GM12878 (cell line): Measurements from ENCODE around the gene CCR8. TPM values are rescaled to one million over a fixed set of nuclear protein-coding genes. Genes with fewer than 3 reads are reported as not detected.

Source experiments
- BCL11A ChIP-seq: IDR thresholded peaks from 2 replicates; pipeline ENCODE4 v1.6.1; 2011; ENCODE audit warnings: low read depth, low read length
- CBFB ChIP-seq: IDR thresholded peaks from 2 replicates; pipeline ENCODE4 v1.6.1; 2016; ENCODE audit warnings: antibody characterized with exemption, low read depth
- CBX5 ChIP-seq: sonication (generic); IDR thresholded peaks from 2 replicates; pipeline ENCODE4 v1.6.1; 2016; ENCODE audit warnings: low read depth, moderate library complexity, mild to moderate bottlenecking, inconsistent platforms
- CEBPZ ChIP-seq: fragments of 150-350 bp; IDR thresholded peaks from 2 replicates; pipeline ENCODE4 v1.6.1; 2016; ENCODE audit warnings: low read depth, low read length
- DPF2 ChIP-seq: fragments of 450-650 bp; IDR thresholded peaks from 2 replicates; pipeline ENCODE4 v1.6.1; 2017; ENCODE audit warnings: mild to moderate bottlenecking
- FOXK2 ChIP-seq: fragments of 450-650 bp; IDR thresholded peaks from 2 replicates; pipeline ENCODE4 v1.6.1; 2017; ENCODE audit warnings: mild to moderate bottlenecking, moderate library complexity
- FOXM1 ChIP-seq: IDR thresholded peaks from 2 replicates; pipeline ENCODE4 v1.6.1; 2012; ENCODE audit warnings: low read depth, mild to moderate bottlenecking, inconsistent platforms, low read length, moderate library complexity
- GATAD2B ChIP-seq: fragments of 450-650 bp; conservative IDR thresholded peaks from 2 replicates; pipeline ENCODE4 v1.6.1; 2017; ENCODE audit warnings: low read depth, mild to moderate bottlenecking, moderate library complexity
- IKZF1 ChIP-seq: fragments of 450-650 bp; conservative IDR thresholded peaks from 2 replicates; pipeline ENCODE4 v1.6.1; 2017; ENCODE audit warnings: antibody characterized with exemption, mild to moderate bottlenecking
- KDM1A ChIP-seq: fragments of 200-600 bp; sonication (generic); IDR thresholded peaks from 2 replicates; pipeline ENCODE4 v1.6.1; 2016; ENCODE audit warnings: borderline replicate concordance
- NBN ChIP-seq: fragments of 450-650 bp; IDR thresholded peaks from 2 replicates; pipeline ENCODE4 v1.6.1; 2016
- NFYB ChIP-seq: IDR thresholded peaks from 2 replicates; pipeline ENCODE4 v1.6.1; 2011; ENCODE audit warnings: low read depth, mild to moderate bottlenecking, low read length, improper control_type of control experiment, moderate library complexity; ENCODE audit not compliant: insufficient read depth
- PAX5 ChIP-seq: IDR thresholded peaks from 2 replicates; pipeline ENCODE4 v1.6.1; 2011; ENCODE audit warnings: low read depth, low read length, borderline replicate concordance
- PBX3 ChIP-seq: IDR thresholded peaks from 2 replicates; pipeline ENCODE4 v1.6.1; 2011; ENCODE audit warnings: mild to moderate bottlenecking, low read depth, low read length, moderate library complexity; ENCODE audit not compliant: insufficient replicate concordance
- PML ChIP-seq: IDR thresholded peaks from 2 replicates; pipeline ENCODE4 v1.6.1; 2012; ENCODE audit warnings: low read length, inconsistent platforms
- PRDM15 ChIP-seq: fragments of 450-650 bp; formaldehyde crosslinking; IDR thresholded peaks from 2 replicates; pipeline ENCODE4 v1.4.0; 2020; ENCODE audit warnings: mild to moderate bottlenecking, moderate library complexity
- RAD21 ChIP-seq: IDR thresholded peaks from 2 replicates; pipeline ENCODE4 v1.6.1; 2011; ENCODE audit warnings: mild to moderate bottlenecking, low read depth, low read length, moderate library complexity; ENCODE audit not compliant: insufficient read depth
- RELA ChIP-seq: fragments of 450-650 bp; IDR thresholded peaks from 2 replicates; pipeline ENCODE4 v1.8.0; 2014; ENCODE audit warnings: borderline replicate concordance; ENCODE audit not compliant: partially characterized antibody
- SMARCA5 ChIP-seq: fragments of 450-650 bp; IDR thresholded peaks from 2 replicates; pipeline ENCODE4 v1.6.1; 2017; ENCODE audit warnings: mild to moderate bottlenecking
- SMC3 ChIP-seq: IDR thresholded peaks from 2 replicates; pipeline ENCODE4 v1.6.1; 2011; ENCODE audit warnings: low read length, improper control_type of control experiment, borderline replicate concordance
- TAF1 ChIP-seq: IDR thresholded peaks from 2 replicates; pipeline ENCODE4 v1.6.1; 2011; ENCODE audit warnings: mild to moderate bottlenecking, low read depth, low read length, borderline replicate concordance
- TCF3 ChIP-seq: IDR thresholded peaks from 2 replicates; pipeline ENCODE4 v1.6.1; 2012; ENCODE audit warnings: low read depth, mild to moderate bottlenecking, low read length, borderline replicate concordance; ENCODE audit not compliant: insufficient read depth
- ZBED1 ChIP-seq: IDR thresholded peaks from 2 replicates; pipeline ENCODE4 v1.6.1; 2016; ENCODE audit warnings: borderline replicate concordance
- ZNF217 ChIP-seq: fragments of 450-650 bp; IDR thresholded peaks from 2 replicates; pipeline ENCODE4 v1.6.1; 2017; ENCODE audit warnings: antibody characterized with exemption, mild to moderate bottlenecking
- polyA plus RNA-seq, 11 experiments: library from polyadenylated mRNA; depleted of rRNA in 4 of 11; unstranded in 6 of 11; stranded (reverse) in 5 of 11; fragments of >200 nt; fragmentation: Nextera tagmentation in 4 of 11; fragmentation: Illumina TruSeq in 1 of 11; extraction: Ambion mirVana in 4 of 11; extraction: Trizol in 1 of 11; gene quantifications; 1 replicate in 1 of 11; 2 replicates in 10 of 11; pipeline versions ENCODE4 v1.2.1 to v1.2.3, GENCODE V29; 2011 to 2016; ENCODE audit warnings: inconsistent platforms in 2 of 11, missing spikeins in 2 of 11, low read depth in 1 of 11
- total RNA-seq, 4 experiments: library from RNA; depleted of rRNA in 3 of 4; stranded (reverse); fragments of >200 nt in 3 of 4; fragmentation: Illumina TruSeq in 1 of 4; extraction: Trizol in 1 of 4; gene quantifications; 2 replicates each; pipeline versions ENCODE4 v1.2.1 to v1.2.3, GENCODE V29; 2013 to 2021

CCR8 gene
- total and polyA plus RNA-seq, 10 of the 15 experiments (the other 5 are each of a cell fraction or from before 2014, with no cell fraction given), result 5.2 to 28.8 (median 15.6) TPM

GRCh38 chr3:39295184-39295775 lies 34.2 kb upstream of the CCR8 start (continued):
- TF ChIP-seq PBX3, result peak; percentile 48
- peak; percentile 97 for TF ChIP-seq DPF2
- TF ChIP-seq CBX5, result 0 out of 2 replicates have a peak, but pooled peaks have one; percentile 65
- peak; percentile 49; the same call in 1 of the 2 replicates for TF ChIP-seq CBFB
- TF ChIP-seq TAF1, result 0 out of 2 replicates have a peak, but pooled peaks have one; percentile 4
- TF ChIP-seq SMC3, result peak; percentile 7; the same call in 1 of the 2 replicates
- peak; percentile 82 for TF ChIP-seq BCL11A
- no peak for TF ChIP-seq NFYB
- peak; percentile 76 for TF ChIP-seq GATAD2B
- peak; percentile 75; the same call in 1 of the 2 replicates for TF ChIP-seq SMARCA5
- peak; percentile 37; the same call in 1 of the 2 replicates for TF ChIP-seq ZNF217
- TF ChIP-seq FOXK2, result no peak
- peak; percentile 96 for TF ChIP-seq RELA
- TF ChIP-seq PML, result no peak
- TF ChIP-seq IKZF1, result peak; percentile 89
- no peak for TF ChIP-seq CEBPZ
- TF ChIP-seq PRDM15 (CRISPR knock-in tag), result no peak
- peak; percentile 87; the same call in 1 of the 2 replicates for TF ChIP-seq FOXM1
- peak; percentile 91; the same call in 1 of the 2 replicates for TF ChIP-seq PAX5
- peak; percentile 37; the same call in 1 of the 2 replicates for TF ChIP-seq TCF3
- TF ChIP-seq KDM1A, result no peak
- TF ChIP-seq RAD21, result 0 out of 2 replicates have a peak, but pooled peaks have one; percentile 2
- TF ChIP-seq ZBED1, result peak; percentile 87; the same call in 1 of the 2 replicates
- peak; percentile 73 for TF ChIP-seq NBN
